ENCODE data around the gene PROSER2.
A peak's percentile ranks its signal among the peaks of the same experiment; 100 is the strongest.

Gene PROSER2, protein sequence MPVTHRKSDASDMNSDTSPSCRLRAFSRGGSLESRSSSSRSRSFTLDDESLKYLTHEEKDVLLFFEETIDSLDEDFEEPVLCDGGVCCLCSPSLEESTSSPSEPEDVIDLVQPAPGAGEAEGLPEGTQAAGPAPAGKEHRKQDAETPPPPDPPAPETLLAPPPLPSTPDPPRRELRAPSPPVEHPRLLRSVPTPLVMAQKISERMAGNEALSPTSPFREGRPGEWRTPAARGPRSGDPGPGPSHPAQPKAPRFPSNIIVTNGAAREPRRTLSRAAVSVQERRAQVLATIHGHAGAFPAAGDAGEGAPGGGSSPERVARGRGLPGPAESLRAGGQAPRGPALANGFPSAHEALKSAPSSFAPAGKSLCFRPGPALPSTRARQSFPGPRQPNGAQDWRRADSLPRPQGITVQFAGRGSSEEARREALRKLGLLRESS

DNA sequence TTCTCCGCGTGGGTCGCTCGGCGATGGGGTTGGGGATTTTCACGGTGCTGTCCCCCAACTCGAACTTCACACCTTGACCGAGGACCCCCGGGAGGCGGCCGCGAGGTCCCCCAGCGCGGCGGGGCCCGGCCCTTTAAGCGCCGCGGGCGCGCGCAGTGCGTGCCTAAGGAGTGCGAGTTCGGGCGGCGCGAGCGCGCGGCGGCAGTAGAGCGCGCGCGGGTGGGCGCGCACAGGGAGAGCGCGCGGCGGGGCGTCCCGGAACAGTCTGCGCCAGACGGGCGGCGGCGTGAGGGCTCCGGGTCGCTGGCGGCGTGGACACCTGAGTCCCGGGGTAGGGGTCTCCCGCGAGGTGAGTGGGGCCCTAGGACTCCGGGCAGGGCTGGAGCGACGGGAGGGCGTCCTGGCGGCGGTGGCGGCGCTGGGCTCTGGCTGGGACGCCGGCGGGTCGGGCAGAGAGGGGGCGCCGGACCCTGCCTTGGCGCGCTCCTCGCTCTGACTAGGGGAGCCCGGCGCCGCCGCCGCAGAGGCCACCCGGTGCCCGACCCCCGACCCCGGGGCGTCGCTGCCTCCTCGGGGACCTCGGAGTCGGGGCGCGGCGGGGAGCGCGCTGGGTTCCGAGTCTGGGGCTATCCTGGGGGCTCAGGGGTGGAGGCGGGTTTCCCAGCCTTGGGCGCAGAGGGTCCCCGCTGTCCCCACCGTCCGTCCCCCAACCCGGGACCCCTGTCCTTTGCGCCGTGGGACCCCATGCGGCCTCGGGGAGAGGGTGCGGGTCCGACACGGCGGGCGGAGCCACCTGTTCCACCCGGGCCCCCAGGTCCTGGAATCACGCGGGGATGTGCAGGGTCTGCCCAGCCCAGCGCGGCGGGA lies at the start of gene PROSER2:
Gene PROSER2 (plus strand): TSS at position 235 of the 867 bp plus-strand sequence. CDS start 28,722 bp downstream, outside the sequence.
- peak within 1 kb of the TSS; percentile 67; the same call in 1 of the 2 replicates for H3K27ac ChIP-seq

DNA sequence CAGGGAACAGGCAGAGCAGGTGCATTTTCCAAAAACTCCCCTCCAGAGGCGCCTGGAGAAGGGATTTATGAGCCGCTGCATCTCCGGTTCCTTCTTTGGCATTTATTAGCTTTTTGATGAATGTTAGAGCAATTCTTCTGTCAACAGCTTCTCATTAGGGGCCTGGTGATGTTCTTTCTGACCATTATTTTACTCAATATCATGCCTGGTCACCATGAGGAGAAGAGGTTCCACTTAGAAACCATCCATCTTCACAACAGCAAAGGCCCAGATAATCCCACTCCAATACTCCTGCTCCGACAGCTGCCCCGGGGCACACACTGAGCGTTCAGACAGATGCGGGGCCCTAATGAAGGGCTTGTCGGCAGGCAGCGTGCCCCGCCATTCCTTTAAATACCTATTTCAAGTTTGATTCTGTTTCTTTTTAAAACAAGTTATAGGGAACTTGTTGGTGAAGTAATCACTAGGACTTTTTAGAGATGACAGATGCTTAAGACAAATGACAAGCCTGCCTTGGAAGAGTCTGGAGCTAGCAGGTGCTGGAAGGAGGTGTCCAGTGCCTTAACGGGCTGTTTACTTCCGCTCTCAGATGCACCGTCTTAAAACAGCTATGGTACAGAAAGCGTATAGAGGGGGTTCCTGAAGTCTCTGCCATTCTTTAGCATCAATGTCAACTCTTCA lies 49.3 kb upstream of the PROSER2 start:
- no peak overlapping the region for H3K27ac ChIP-seq
- TF ChIP-seq, protein P1, sequence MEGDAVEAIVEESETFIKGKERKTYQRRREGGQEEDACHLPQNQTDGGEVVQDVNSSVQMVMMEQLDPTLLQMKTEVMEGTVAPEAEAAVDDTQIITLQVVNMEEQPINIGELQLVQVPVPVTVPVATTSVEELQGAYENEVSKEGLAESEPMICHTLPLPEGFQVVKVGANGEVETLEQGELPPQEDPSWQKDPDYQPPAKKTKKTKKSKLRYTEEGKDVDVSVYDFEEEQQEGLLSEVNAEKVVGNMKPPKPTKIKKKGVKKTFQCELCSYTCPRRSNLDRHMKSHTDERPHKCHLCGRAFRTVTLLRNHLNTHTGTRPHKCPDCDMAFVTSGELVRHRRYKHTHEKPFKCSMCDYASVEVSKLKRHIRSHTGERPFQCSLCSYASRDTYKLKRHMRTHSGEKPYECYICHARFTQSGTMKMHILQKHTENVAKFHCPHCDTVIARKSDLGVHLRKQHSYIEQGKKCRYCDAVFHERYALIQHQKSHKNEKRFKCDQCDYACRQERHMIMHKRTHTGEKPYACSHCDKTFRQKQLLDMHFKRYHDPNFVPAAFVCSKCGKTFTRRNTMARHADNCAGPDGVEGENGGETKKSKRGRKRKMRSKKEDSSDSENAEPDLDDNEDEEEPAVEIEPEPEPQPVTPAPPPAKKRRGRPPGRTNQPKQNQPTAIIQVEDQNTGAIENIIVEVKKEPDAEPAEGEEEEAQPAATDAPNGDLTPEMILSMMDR (conservative IDR thresholded peaks at IDR 0.05), result no peak

More for the DNA sequence above, at the start of gene PROSER2:
- TF ChIP-seq, protein P1 (conservative IDR thresholded peaks at IDR 0.05), result peak; percentile 27; the same call in 1 of the 2 replicates

DNA sequence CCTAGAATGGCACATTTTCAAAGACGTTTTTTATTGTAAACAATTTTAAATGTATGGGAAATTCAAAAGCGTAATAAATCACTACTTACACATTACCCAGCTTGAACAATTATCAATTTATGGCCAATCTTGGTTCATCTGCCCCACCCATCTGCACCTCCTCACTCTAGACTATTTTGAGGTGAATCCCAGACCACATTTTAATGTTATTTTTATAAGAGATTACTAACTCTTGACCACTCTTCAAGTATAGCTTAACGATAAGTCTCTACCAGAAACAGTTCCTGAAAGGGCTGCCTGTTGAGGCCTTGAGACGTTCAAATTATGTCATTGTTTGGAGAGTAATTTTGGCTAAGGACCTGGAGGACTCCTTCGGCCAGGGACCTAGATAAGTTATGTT lies 47.7 kb upstream of the PROSER2 start:
- TF ChIP-seq, protein P1 (conservative IDR thresholded peaks at IDR 0.05), result no peak
- no peak overlapping the region for H3K27ac ChIP-seq

DNA sequence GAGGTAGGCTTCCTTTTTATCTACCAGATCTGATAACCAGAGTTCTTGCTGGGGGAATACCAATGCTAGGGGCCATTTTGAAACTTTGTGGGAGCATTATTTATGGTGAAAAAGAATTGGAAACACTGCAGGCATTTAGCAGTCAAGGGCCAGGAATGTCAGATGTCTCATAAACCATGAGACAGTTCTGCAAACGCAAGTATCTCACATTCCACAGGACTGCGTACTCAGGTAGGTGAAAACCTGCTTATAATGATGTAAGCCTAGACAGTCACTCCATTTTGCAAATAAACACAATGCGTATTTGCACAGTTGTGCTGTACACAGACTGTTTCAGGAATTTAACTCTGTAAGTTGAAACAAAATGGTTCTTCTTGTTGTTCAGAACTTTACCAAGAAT lies 47.1 kb upstream of the PROSER2 start:
- H3K27ac ChIP-seq, result no peak overlapping the region
- TF ChIP-seq, protein P1 (conservative IDR thresholded peaks at IDR 0.05), result no peak

DNA sequence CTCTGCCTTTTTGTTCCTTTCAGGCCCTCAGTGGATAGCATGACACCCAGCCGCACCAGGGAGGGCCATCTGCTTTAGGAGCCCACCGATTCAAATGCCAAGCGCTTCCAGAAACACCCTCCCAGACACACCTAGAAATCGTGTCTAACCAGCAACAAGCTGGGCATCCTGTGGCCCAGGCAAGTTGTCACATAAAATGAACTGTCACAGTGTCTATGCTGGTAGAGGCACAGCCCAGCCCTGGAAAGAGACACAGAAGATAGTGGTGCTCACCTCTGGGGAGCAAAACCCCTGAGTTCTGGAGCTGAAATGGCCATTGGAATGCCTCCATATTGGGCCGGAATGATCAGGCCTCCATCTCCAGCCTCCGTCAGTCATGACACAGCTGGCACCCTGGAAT lies 42.0 kb upstream of the PROSER2 start:
- TF ChIP-seq, protein P1 (conservative IDR thresholded peaks at IDR 0.05), result no peak
- H3K27ac ChIP-seq, result no peak overlapping the region

DNA sequence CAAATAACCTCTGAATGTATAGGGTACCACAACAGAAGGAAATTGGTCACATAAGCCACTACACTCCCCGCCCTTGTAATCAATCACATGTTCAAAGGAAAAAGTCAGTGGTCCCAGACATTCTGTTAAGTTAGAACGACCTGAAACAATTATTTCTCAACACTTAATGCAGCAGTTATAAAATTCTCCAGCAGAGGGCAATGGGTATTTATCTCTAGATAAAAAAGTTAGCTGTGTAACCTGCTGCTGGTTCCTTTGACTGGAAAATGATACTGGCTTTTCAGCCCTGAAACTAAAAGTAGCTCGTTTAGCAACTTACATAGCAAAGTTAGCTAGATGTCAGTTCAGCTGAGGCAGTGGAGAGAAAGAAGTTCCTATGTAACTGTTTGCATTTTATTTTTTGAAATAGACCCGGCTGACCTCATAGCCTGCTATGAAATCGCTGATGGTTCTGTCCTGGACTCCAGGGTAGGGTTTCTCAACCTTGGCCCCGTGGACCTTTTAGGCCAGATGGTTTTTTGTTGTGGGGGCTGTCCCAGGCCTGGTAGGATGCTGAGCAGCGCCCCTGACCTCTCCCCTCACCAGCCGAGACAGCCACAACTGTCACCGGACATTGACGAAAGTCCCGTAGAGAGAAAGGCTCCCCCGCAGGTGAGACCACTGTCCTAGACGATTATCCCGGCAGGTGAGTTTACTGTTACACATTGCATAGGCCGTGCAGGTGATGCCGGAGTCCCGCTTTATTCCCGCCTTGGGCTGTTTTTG lies 40.2 kb upstream of the PROSER2 start:
- TF ChIP-seq, protein P1 (conservative IDR thresholded peaks at IDR 0.05), result peak; percentile 84

More for the DNA sequence above, 40.2 kb upstream of the PROSER2 start:
- no peak overlapping the region for H3K27ac ChIP-seq

All from VCaP (cell line).